Measurements from ENCODE around the gene BRPF3.

- TF ChIP-seq CTCF (IDR thresholded peaks at IDR 0.05) (no peak), REST (IDR thresholded peaks at IDR 0.05; ENCODE audit: insufficient read depth in 1 of 2, low read depth in 2 of 2, low read length in 1 of 2) (no peak), TCF7L2 (IDR thresholded peaks at IDR 0.05; ENCODE audit: low read depth, low read length) (no peak)
Measured at GRCh38 chr6:36216559-36216958, 20.0 kb downstream of the BRPF3 start.

All from Panc1 (cell line).